Stimulated activated CD4-positive, alpha-beta T cell treated with anti-CD3 and anti-CD28 coated beads, Interleukin-1b, Interleukin-23, amount 100 ng/mL, for 48 hours (primary cell): Measurements from ENCODE around the gene CXCL3.

ENCODE experiments used
- DNase-seq: peaks from one replicate; pipeline ENCODE4 v3.0.0-alpha.2; 2020

CXCL3 gene

DNA sequence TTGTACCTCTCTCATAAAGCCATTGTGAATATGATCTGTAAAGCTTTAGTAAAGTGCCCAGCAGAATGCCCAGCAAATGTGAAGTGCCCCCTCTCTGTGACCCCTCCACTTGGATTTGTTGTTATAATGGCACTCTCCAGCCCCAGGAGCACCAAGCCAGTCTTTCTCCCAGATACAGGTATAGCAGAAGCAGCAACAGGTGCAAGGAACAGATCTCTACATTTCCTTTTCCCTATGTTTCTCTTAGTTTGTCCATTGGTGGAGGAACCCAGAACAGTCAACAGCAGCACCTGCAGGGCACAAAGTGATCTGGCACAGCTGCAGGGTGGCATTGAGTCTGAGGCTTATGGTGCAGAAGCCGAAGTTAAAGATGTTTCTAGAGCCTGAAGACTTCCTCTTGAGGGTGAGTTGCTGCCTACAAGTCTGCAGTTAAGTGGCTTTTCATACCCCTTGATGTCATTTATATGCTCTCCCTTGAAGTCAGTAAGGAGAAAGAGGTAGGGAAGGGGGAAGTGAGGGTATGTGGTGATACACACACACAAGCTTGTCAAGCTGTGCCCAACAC, 16.1 kb upstream of the CXCL3 start:
- DNase-seq, result no peak

DNA sequence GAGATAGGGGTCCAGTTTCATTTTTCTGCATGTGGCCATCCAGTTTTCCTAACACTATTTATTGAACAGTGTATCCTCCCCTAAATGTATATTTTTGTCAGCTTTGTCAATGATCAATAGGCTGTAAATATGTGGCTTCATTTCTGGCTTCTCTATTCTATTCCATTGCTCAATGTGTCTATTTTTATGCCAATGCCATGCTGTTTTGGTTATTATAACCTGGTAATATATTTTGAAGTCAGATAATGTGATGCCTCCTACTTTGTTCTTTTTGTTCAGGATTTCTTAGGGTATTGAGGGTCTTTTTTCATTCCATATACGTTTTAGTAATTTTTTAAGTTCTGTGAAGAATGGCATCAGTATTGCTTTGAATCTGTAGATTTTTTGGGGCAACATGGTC, 8.7 kb upstream of the CXCL3 start:
- DNase-seq, result no peak

DNA sequence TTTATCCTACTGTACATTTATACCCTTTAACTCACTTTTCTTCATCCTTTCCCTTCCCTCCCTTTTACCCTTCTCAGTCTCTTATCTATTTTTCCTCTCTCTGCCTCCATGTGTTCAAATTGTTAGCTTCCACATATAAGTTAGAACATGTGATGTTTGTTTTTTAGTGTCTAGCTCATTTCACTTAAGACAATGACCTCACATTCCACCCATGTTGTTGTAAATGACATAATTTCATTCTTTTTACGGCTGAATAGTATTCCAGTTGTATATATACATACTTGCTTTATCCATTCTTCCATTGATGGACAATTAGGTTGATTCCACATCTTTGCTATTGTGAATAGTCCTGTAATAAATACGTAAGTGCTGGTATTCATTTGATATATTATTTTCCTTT, 7.3 kb upstream of the CXCL3 start:
- no peak for DNase-seq

DNA sequence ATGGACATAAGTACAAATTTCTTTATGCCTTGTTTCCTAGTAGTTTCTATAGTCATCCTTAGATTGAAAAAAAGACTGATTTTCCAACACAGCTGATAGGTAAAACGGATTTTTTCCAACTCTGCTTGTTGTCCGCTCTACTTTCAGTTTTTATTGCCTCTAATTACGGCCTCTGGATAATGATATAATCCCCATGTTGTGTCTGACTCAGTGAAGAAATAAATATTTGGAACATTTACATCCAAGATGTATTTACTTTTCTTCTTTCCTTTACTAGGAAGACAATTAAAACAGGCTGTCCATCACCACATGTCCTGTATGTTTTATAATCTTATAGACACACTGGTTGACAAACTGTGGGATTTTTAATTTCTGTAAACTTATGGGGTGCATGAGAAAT, 6.8 kb upstream of the CXCL3 start:
- DNase-seq, result no peak

DNA sequence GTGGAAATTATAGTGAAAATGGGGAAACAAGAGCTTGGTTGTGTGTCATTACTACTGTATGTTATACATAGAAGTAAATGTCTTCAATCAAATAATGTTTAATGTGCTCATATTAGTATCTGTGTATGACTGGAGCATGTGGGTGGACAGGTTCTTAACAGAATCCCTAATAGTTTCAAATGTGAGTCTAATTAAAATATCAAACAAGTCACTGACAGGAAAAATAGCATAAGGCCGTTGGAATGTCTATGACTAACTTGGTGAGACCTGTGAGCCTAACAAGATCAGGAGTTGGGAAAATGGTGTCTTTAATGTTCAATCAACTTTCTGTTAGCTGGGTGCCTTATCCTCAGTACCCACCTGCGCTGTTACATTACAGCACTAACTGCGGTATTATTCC, 6.2 kb upstream of the CXCL3 start:
- no peak for DNase-seq

DNA sequence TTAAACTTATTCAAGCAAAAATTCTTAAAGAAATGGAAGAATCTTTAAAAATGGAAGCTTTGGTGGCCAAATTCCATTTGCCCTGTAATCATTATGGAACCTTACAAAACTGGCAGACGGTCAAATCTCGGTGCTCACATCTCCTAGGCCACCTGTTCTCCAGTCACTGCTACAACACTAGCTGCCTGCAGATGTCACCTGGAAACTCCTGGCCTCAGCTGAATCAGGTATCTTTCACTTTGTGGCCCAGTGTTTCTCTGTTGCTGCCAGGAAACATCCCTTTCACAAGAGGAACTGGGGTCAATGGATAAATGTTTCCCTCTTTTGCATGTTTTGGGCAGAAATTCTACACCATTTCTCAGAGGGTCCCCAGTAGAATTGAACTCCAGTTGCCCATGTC, 4.2 kb upstream of the CXCL3 start:
- DNase-seq, result no peak

DNA sequence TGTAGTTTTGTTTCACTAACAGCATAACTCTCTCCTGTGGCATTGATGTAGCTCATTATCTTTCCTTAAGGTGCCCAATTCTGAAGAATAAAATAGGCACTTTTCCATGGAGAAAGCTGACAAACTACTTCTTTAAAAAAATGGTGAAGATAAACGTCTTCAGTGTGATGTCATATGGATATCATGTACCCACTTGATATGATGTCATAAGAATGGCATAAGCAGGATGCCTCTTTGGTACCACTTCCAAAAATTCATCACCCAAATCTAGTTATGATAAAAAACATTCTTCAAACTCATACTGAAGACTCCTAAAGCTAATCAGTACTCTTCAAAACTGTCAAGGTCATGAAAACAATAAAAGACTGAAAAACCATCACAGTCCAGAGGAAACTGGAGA, 2.9 kb upstream of the CXCL3 start:
- DNase-seq, result no peak

DNA sequence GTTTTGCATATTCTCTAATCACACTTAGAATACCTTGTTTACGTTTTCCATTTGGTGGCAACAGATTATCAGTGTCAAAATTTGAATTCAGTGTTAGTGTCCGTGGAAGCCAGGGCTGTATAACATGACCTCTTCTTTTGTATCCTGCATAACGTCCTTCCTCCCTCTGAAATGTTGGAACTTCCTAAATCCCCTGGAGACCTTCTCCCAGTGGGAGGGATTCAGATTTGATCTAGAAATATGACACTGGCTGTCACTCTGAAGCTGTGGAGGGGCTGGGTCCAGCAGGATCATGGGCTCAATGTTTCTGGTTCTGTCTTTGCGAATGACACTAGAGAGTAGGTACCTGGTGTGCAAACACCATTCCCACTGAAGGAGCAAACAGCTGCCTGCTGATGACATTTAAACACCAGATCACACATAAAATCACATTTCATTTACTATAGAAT, 850 bp upstream of the CXCL3 start:
- DNase-seq, result no peak

DNA sequence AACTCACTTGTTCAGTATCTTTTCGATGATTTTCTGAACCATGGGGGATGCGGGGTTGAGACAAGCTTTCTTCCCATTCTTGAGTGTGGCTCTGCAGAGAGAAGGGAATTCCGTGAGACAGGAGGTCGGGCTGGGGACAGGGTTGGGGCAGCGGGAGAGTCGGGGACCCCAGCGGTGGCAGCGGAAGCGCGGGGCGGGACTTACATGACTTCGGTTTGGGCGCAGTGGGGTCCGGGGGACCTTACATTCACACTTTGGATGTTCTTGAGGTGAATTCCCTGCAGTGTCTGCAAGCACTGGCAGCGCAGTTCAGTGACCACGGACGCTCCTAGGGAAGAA, 434 bp downstream of the CXCL3 start:
- no peak for DNase-seq

DNA sequence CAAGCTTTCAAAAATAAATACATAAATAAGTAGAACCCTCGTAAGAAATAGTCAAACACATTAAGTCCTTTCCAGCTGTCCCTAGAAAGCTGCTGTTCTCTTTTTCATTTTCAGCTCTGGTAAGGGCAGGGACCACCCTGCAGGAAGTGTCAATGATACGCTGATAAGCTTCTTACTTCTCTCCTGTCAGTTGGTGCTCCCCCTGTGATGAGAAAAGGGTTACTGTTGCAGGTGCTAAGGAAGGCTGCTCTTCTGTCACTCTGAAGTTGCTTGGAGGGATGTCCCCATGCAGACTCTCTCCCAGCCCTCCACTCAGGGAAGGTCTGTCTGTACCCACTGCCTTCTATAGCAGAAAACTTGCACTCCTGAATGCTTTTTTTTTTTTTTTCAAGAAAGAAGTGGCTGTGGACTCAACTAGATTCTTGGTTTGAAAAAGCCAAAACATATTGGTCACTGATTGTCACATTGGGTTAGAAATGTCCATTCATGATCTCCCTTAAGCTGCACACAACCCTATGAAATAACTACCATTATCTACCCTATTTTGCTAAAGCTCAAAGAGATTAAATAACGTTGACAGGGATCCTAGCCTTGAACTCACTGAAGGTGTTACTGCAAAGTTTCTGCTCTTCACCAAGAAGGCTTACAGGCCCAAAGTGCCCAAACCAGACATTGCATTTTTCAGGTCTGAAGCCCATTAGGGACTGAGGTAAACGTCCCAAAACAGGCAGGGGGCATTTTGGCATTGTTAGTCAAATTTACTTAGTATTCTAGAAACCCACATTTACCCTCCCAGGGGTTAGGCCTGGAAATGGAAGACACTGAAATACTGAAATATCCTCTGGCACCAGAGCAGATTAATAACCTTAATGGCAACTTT, 1.2 kb downstream of the CXCL3 start:
- DNase-seq, result no peak

DNA sequence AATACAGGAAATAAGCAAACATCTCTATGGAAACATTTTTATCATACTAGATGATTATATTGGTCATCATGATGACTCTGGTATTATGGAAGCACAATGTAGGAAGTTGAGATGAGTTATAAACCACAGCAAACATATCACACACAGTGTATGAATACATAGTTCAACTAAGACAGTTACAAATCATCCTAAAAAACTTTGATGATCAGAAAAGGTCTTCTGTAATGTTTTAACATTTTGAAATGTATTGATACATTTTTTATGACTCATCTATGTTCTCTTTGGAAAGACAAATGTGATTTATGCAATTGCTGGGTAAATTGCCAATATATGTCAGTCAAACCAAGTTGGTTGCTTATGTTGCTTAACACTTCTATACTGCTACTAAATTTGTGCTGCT, 4.8 kb downstream of the CXCL3 start:
- no peak for DNase-seq

DNA sequence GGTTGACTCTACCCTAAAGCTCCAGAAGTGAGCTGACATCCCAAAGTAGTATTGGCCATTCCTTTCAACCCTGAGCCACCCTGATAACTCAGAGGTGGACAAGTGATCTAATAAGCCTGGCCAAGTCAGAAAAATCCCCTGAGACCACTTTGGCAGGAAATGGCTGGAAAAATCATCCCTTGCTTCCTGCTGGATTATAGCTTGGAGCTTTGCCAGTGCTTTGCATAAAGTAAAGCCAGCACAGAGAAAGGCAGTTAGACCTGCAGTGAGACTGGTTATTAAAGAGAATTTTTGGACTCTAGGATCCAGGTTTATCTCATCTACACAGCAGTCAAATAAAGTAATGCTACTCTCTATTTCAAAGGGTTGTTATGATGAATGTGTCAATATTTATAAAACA, 6.4 kb downstream of the CXCL3 start:
- no peak for DNase-seq

DNA sequence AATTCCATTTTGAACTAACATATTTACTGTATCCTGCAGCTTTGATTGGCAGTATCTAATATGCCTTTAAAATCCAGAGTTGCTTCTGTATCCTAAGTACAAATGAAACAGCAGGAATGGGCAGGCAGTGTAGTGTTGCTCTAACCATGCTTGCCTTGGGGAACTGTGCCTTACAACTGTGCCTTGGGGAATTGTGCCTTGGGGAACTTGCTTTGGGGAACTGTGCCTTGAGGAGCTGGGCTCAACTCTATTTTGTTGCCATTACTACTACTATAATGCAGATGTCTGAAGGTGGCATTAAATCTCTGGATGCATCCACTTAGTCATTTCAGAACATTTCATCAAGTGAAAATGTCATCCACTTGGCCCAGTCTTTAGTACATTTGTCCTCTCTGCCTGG, 6.9 kb downstream of the CXCL3 start:
- no peak for DNase-seq

DNA sequence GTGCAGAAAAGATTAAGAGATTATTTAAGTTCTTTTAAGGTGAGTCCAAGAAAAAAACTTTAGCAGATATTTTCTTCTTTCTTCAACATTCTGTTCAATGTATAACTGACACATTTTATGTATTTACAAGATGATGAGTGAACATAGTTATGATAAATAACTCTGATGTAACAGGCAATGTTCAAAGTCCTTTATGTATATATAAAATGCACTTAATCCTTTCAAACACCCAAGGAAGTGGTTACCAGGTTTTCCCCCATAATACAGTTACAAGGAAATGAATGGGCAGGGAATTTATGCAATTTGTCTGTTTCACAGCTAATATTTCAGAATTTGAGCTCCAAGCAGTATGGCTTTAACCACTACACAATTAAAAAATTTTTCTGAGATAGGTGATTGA, 8.2 kb downstream of the CXCL3 start:
- no peak for DNase-seq

DNA sequence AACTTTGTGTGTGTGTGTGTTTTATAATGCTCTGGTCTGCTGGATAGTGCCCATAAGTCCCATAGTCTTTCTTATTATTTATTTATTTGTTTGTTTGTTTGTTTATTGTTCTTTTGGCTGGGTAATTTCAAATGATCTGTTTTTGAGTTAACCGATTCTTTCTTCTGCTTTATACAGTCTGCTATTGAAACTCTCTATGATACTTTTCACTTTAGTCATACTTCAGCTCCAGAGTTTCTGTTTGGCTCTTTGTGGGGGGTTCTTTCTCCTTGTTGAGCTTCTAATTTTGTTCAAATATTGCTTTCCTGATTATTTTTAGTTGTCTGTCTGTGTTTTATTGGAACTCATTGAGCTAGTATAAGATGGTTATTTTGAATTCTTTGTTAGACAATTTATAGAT, 10.0 kb downstream of the CXCL3 start:
- DNase-seq, result no peak

DNA sequence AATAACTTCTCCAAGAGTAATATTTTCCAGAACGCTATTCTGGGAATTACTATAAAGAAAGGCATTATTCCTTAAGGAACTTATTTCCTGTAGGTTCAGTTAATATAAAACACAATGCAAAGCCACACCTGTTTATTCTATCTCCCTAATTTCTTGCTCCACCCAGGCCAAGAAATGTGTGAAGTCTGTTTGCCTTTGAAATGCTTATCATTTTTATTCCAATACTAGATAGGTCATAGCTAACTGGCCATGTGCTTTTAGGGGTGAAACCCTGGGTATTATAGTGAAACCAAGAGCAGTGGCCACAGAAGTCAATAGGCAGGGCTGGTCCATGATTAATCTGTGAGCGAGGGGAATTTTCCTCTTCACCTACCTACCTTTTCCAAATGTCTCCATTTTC, 14.8 kb downstream of the CXCL3 start:
- DNase-seq, result no peak

DNA sequence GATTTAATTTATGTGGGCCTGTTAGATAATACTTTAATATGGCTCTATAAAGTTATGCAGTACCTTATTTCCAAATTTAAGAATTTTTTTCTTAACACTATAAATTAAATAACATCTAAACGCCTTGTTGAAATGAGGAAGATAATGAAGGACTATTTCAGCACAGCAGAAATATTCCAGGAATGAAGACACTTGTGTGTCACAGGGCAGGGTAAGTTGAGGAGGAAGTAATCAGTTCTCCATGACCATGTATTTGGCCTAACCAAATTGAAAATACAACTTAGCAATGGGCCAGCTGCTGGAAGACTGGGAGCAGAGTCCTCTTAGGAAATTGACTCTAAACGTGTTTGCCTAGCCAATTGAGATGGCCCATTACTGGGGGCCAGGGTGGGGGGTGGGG, 16.9 kb downstream of the CXCL3 start:
- no peak for DNase-seq

DNA sequence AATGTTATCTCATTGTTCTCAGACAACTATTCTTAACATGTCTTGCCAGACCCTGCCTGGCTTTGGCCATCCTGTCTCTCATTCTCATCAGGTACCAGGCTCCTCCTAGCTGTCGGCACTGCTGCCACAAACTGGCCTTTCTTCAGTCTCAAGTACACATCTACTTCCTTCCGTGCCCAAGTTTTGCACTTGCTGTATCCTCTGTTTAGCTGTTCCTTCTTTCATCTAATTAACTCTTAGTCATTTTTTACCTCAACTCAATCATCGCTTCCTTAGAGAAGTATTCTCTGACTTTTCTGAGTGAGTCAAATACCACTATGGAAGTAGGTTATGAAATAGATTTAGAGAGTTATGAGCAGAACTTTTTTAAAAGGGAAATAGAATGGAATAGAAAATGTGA, 19.7 kb downstream of the CXCL3 start:
- DNase-seq, result no peak

DNA sequence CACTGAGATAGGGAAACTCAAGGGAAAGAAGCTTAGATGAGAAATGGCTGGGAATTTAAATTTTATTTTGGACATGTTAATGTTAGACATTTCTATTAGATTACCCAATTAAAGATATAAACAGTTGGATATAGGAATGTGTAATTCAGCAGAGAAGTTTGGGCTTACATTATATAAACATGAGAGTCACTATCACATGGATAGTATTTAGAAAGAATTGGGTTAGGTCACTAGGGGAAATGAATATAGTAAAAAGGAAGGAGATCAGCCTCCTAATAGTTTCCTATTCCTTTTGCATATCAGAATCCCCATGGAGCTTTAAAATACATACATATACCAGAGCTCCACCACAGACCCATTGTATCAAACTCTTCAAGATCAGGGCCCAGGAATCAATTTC, 20.4 kb downstream of the CXCL3 start:
- DNase-seq, result no peak

DNA sequence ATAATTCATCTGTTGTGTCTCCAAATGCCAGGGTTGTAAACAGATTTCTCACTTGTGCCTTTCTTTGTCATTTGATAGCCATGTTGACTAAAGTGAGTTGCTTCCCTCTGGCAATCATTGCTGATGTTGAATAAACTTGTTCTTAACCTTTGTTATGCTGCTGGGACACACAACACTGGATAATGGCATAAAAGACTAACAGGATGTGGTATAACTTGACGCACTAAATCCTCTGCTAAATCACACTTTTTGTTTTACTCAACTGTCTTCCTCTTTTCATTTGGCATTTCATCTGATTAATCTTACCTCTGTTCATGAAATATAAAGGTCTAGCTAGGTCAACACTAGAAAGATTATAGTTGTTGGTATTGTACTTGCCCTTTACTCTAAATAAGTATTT, 22.4 kb downstream of the CXCL3 start:
- no peak for DNase-seq

DNA sequence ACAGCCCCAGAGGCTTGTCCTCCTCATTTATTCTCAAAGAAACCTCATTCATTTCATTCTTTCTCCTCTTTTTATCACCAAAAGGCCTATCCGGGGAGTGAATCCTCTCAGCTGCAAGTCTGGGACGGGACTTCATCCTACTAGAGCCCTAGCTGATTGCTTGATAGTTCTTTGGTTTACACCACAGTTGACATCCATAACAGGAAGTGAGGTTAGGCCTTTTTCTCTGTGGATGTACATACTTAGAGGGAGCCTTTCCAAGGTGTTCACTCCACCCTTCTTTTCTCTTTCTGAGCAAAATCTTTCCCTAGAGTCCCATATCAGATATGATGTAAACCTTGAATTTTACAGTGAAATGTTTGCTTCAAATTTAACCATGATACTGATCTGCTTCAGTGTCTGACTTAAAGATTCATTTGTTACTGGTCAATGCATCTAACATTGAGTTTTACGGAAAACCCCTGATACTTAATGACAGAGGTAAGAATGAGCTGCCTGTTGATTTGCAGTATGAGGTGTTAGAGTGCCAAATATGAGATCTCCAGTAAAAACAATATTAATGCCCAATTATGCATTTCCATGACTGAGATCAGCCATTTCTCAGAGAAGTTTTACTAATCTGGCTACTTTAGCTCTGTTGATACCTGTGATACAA, 23.2 kb downstream of the CXCL3 start:
- DNase-seq, result no peak

DNA sequence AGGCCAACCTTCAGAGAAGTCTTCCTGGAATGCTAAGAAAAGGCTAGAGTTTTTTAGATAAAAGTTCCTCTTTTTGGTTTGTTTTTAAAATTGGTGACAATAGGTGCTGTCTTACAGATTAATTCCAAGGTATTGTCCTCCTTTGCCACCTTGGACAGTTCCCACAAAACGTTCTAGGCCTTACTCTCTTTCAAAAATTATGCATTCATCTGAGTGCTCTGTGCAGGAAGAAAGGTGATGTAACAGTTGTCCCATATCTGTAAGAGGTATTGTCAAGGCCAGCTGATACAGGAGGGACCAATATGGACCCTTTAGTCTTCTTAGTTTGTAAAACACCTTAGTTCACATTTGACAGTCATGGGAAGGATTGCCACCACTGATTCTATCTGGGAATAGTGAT, 24.2 kb downstream of the CXCL3 start:
- DNase-seq, result no peak

DNA sequence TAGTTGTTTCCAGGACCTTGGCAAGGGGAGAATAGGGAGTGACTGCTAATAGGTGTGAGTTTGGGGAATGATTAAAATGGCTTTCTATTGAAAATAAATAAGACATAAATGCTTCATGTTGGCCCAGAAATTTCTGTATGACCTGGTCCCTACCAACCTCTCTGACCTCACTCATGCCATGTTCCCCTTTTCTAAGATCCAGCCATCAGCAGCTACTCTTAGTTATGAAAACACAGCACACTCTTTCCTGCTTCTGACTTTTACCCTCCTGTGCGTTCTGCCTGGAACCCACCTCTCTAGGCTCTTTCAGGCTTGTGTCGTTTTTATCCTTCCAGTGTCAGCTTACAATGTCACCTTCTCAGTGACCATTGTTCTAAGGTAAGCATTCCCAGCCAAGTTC, 25.2 kb downstream of the CXCL3 start:
- no peak for DNase-seq

DNA sequence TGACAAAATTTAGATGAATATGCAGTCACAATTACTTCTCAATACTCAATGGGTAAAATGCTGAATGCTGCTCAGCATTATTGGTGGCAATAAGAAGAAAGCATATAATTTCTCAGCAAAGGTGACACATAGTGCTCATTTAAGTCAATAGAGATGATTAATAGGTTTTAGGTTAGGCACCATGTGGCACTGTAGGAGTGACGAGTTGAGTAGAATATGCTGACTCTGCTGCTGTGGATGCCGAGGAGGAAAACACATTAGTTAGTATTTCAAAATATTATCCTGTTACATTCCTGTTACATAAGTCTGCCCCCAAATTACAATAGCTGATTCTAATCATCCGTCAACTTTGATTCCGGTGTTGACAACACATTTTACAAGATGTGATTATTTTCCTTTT, 26.4 kb downstream of the CXCL3 start:
- DNase-seq, result no peak

DNA sequence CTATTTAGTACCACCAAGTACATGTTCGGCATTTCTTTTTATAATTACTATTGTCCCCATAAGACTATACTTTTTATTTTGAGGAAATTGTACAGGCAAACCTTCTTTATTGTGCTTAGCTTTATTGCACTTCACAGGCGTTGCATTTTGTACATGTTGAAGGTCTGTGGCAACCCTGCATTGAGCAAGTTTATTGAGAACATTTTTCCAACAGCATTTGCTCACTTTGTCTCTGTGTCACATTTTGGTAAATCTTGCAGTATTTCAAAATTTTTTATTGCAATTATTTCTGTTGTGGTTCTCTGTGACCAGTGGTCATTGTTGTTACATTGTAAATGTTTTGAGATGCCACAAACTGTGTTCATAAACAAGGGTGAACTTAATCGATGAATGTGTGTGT, 29.2 kb downstream of the CXCL3 start:
- DNase-seq, result no peak
